K562 (cell line): ENCODE results near the gene SCIN. TPM values are rescaled to one million over a fixed set of nuclear protein-coding genes. Genes with fewer than 3 reads are reported as not detected.

ENCODE experiments used
- DIDO1 ChIP-seq: fragments of 450-650 bp; IDR thresholded peaks from 2 replicates; pipeline ENCODE4 v1.6.1; 2016; ENCODE audit warnings: low read depth, missing biosample characterization, missing genetic modification characterization
- GABPB1 ChIP-seq: sonication (generic); formaldehyde crosslinking; IDR thresholded peaks from 2 replicates; pipeline ENCODE4 v1.8.0; 2022; ENCODE audit warnings: mild to moderate bottlenecking, missing genetic modification reagents
- JUND ChIP-seq, 2 experiments: IDR thresholded peaks; 2 replicates in 1 of 2; 3 replicates in 1 of 2; pipeline ENCODE4 v1.6.1; 2011; ENCODE audit warnings: borderline replicate concordance in 2 of 2, low read depth in 2 of 2, low read length in 2 of 2, improper control_type of control experiment in 1 of 2, missing biosample characterization in 1 of 2, missing genetic modification characterization in 1 of 2, missing genetic modification reagents in 1 of 2
- KHSRP ChIP-seq: fragments of 450-650 bp; IDR thresholded peaks from 2 replicates; pipeline ENCODE4 v1.6.1; 2017
- KLF10 ChIP-seq: fragments of 250-450 bp; sonication (Bioruptor Pico); IDR thresholded peaks from 2 replicates; pipeline ENCODE4 v1.6.1; 2021; ENCODE audit warnings: matching md5 sums
- MTA3 ChIP-seq: fragments of 450-650 bp; formaldehyde crosslinking; IDR thresholded peaks from 2 replicates; pipeline ENCODE4 v1.6.1; 2017; ENCODE audit warnings: mild to moderate bottlenecking, borderline replicate concordance
- NFXL1 ChIP-seq: fragments of 450-650 bp; formaldehyde crosslinking; IDR thresholded peaks from 2 replicates; pipeline ENCODE4 v1.4.0; 2021; ENCODE audit warnings: mild to moderate bottlenecking
- NRF1 ChIP-seq, 2 experiments: fragments of 450-650 bp; IDR thresholded peaks in 1 of 2; conservative IDR thresholded peaks in 1 of 2; 2 replicates each; pipeline ENCODE4 v1.6.1; 2014; ENCODE audit warnings: mild to moderate bottlenecking in 2 of 2
- RBBP5 ChIP-seq: fragments of 200-600 bp; sonication (generic); IDR thresholded peaks from 2 replicates; pipeline ENCODE4 v1.6.1; 2012; ENCODE audit warnings: borderline replicate concordance, mild to moderate bottlenecking, low read length, control low read depth, inconsistent platforms; ENCODE audit not compliant: insufficient read depth, poor library complexity, severe bottlenecking
- RCOR1 ChIP-seq, 2 experiments: IDR thresholded peaks; 2 replicates each; pipeline ENCODE4 v1.6.1; 2012; ENCODE audit warnings: low read depth in 2 of 2, low read length in 2 of 2, borderline replicate concordance in 1 of 2, improper control_type of control experiment in 1 of 2
- SMAD2 ChIP-seq: fragments of 150-350 bp; IDR thresholded peaks from 2 replicates; pipeline ENCODE4 v1.6.1; 2014; ENCODE audit warnings: low read depth, mild to moderate bottlenecking, low read length
- SMC3 ChIP-seq: conservative IDR thresholded peaks from 2 replicates; pipeline ENCODE4 v1.6.1; 2011; ENCODE audit warnings: low read depth, low read length, improper control_type of control experiment; ENCODE audit not compliant: insufficient read depth
- ZNF146 ChIP-seq: IDR thresholded peaks from one replicate; pipeline ENCODE4 v1.6.1; 2018; ENCODE audit warnings: missing compliant biosample characterization; ENCODE audit not compliant: unreplicated experiment
- ZNF583 ChIP-seq: fragments of 250-450 bp; sonication (Bioruptor Pico); IDR thresholded peaks from 2 replicates; pipeline ENCODE4 v1.4.0; 2020
- polyA plus RNA-seq, 8 experiments: library from polyadenylated mRNA; depleted of rRNA in 4 of 8; stranded (reverse) in 5 of 8; unstranded in 3 of 8; fragments of >200 nt; fragmentation: Nextera tagmentation in 2 of 8; fragmentation: Illumina TruSeq in 1 of 8; extraction: Ambion mirVana in 2 of 8; extraction: Trizol in 1 of 8; gene quantifications; 2 replicates each; pipeline versions ENCODE4 v1.2.1 to v1.2.3, GENCODE V29; 2011 to 2014; ENCODE audit warnings: inconsistent platforms in 1 of 8, missing spikeins in 1 of 8
- total RNA-seq, 7 experiments: library from RNA; depleted of rRNA in 6 of 7; stranded (reverse); fragments of >200 nt in 6 of 7; fragmentation: Illumina TruSeq in 2 of 7; extraction: Trizol in 2 of 7; gene quantifications; 2 replicates each; pipeline versions ENCODE4 v1.2.1 to v1.2.3, GENCODE V29; 2011 to 2021; ENCODE audit warnings: low replicate concordance in 1 of 7
- TF ChIP-seq, protein P1 (sequence below): fragments of 250-450 bp; sonication (Bioruptor Pico); IDR thresholded peaks from 2 replicates; pipeline ENCODE4 v1.5.0; 2020; ENCODE audit warnings: mild to moderate bottlenecking
- TF ChIP-seq, protein P2 (sequence below): conservative IDR thresholded peaks from 2 replicates; pipeline ENCODE4 v1.6.1; 2011; ENCODE audit warnings: low read depth, mild to moderate bottlenecking, low read length; ENCODE audit not compliant: control insufficient read depth
- TF ChIP-seq, protein P3 (sequence below): fragments of 250-450 bp; sonication (Bioruptor Pico); IDR thresholded peaks from 2 replicates; pipeline ENCODE4 v1.5.0; 2022; ENCODE audit warnings: mild to moderate bottlenecking
- TF ChIP-seq, protein P4 (sequence below): fragments of 250-450 bp; sonication (Bioruptor Pico); IDR thresholded peaks from 2 replicates; pipeline ENCODE4 v1.4.0; 2020
- TF ChIP-seq, protein P5 (sequence below): fragments of 450-650 bp; IDR thresholded peaks from one replicate; pipeline ENCODE4 v1.6.1; 2018; ENCODE audit warnings: mild to moderate bottlenecking, moderate library complexity; ENCODE audit not compliant: partially characterized antibody

SCIN gene
- total and polyA plus RNA-seq, 9 of the 15 experiments (the other 6 are each of a cell fraction or from before 2014, with no cell fraction given) = 0.67 to 18.2 (median 10.6) TPM

DNA sequence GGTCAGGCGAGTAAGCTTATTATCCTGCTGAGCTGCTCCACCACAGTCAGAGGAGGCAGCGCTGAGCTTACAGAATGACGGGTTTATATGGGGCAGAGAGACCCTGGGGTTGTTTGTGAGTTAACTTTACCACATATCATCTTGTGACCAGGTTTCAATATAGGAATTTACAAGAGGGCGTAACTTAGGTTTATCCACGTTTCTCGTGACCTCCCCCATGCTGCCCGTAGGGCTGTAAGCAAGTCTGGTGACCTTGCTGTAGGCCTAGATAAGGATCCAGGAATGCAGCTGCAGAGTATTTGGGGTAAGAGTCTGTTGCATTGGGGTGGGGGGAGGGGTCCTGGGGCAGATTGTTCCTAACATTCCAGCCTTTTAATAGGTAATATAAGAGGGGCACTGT is 24.6 kb downstream of the SCIN start (continued):
- TF ChIP-seq, protein P1, sequence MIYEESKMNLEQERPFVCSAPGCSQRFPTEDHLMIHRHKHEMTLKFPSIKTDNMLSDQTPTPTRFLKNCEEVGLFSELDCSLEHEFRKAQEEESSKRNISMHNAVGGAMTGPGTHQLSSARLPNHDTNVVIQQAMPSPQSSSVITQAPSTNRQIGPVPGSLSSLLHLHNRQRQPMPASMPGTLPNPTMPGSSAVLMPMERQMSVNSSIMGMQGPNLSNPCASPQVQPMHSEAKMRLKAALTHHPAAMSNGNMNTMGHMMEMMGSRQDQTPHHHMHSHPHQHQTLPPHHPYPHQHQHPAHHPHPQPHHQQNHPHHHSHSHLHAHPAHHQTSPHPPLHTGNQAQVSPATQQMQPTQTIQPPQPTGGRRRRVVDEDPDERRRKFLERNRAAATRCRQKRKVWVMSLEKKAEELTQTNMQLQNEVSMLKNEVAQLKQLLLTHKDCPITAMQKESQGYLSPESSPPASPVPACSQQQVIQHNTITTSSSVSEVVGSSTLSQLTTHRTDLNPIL = no peak
- TF ChIP-seq, protein P2, sequence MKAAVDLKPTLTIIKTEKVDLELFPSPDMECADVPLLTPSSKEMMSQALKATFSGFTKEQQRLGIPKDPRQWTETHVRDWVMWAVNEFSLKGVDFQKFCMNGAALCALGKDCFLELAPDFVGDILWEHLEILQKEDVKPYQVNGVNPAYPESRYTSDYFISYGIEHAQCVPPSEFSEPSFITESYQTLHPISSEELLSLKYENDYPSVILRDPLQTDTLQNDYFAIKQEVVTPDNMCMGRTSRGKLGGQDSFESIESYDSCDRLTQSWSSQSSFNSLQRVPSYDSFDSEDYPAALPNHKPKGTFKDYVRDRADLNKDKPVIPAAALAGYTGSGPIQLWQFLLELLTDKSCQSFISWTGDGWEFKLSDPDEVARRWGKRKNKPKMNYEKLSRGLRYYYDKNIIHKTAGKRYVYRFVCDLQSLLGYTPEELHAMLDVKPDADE = no peak
- TF ChIP-seq NRF1 (conservative IDR thresholded peaks at IDR 0.05 in 1 of 2, IDR thresholded peaks at IDR 0.05 in 1 of 2) (no peak), SMAD2 (no peak), KLF10 (CRISPR knock-in tag) (no peak), JUND (IDR thresholded peaks at IDR 0.05; ENCODE audit: borderline replicate concordance, low read depth, low read length) (no peak), JUND (tag; IDR thresholded peaks at IDR 0.05; ENCODE audit: borderline replicate concordance, low read depth, low read length) (no peak; the same call in 2 of the 3 replicates), GABPB1 (no peak), ZNF146 (CRISPR knock-in tag) (no peak), DIDO1 (tag) (0 out of 2 replicates have a peak, but pooled peaks have one; percentile 34), RBBP5 (no peak), RCOR1 (IDR thresholded peaks at IDR 0.05; ENCODE audit: borderline replicate concordance in 1 of 2, low read depth in 2 of 2, low read length in 2 of 2) (peak in 1 of 2 experiments; percentile 26; a peak in 1 of 4 replicates), ZNF583 (CRISPR knock-in tag) (no peak), NFXL1 (CRISPR knock-in tag) (no peak), KHSRP (no peak), MTA3 (no peak), SMC3 (no peak)
- TF ChIP-seq, protein P3, sequence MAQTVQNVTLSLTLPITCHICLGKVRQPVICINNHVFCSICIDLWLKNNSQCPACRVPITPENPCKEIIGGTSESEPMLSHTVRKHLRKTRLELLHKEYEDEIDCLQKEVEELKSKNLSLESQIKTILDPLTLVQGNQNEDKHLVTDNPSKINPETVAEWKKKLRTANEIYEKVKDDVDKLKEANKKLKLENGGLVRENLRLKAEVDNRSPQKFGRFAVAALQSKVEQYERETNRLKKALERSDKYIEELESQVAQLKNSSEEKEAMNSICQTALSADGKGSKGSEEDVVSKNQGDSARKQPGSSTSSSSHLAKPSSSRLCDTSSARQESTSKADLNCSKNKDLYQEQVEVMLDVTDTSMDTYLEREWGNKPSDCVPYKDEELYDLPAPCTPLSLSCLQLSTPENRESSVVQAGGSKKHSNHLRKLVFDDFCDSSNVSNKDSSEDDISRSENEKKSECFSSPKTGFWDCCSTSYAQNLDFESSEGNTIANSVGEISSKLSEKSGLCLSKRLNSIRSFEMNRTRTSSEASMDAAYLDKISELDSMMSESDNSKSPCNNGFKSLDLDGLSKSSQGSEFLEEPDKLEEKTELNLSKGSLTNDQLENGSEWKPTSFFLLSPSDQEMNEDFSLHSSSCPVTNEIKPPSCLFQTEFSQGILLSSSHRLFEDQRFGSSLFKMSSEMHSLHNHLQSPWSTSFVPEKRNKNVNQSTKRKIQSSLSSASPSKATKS (CRISPR knock-in tag) = no peak
- TF ChIP-seq, protein P4, sequence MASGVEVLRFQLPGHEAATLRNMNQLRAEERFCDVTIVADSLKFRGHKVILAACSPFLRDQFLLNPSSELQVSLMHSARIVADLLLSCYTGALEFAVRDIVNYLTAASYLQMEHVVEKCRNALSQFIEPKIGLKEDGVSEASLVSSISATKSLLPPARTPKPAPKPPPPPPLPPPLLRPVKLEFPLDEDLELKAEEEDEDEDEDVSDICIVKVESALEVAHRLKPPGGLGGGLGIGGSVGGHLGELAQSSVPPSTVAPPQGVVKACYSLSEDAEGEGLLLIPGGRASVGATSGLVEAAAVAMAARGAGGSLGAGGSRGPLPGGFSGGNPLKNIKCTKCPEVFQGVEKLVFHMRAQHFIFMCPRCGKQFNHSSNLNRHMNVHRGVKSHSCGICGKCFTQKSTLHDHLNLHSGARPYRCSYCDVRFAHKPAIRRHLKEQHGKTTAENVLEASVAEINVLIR (CRISPR knock-in tag) = no peak
- TF ChIP-seq, protein P5, sequence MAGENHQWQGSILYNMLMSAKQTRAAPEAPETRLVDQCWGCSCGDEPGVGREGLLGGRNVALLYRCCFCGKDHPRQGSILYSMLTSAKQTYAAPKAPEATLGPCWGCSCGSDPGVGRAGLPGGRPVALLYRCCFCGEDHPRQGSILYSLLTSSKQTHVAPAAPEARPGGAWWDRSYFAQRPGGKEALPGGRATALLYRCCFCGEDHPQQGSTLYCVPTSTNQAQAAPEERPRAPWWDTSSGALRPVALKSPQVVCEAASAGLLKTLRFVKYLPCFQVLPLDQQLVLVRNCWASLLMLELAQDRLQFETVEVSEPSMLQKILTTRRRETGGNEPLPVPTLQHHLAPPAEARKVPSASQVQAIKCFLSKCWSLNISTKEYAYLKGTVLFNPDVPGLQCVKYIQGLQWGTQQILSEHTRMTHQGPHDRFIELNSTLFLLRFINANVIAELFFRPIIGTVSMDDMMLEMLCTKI = no peak
